GM19043 (cell line): Measurements from ENCODE around the gene TAGLN.

Experiments used
- ATAC-seq: cut with Tn5 transposase; IDR thresholded peaks from one replicate; pipeline ENCODE4 v1.9.1; 2021; ENCODE audit warnings: low read depth; ENCODE audit not compliant: unreplicated experiment

TAGLN gene

DNA sequence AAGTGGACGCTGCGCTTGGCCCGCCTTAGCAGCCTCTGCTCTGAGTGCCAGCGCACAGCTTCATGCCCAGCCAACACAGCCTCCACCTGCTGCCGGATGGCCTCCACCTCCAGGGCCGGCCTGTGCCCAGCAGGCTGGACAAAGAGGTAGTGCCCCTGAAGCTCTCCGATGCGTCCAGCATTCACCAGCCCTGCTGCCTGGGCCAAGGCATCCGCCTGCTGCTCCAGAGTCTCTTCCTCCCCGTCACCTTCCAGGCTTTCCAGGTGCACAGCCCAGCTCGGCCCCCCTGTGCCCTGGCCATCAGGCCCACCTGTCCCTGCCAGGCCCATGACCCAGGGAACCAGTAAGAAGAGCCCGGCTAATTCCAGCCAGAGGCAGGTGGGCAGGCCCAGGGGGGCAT, 30.2 kb downstream of the TAGLN start:
- no peak for ATAC-seq

DNA sequence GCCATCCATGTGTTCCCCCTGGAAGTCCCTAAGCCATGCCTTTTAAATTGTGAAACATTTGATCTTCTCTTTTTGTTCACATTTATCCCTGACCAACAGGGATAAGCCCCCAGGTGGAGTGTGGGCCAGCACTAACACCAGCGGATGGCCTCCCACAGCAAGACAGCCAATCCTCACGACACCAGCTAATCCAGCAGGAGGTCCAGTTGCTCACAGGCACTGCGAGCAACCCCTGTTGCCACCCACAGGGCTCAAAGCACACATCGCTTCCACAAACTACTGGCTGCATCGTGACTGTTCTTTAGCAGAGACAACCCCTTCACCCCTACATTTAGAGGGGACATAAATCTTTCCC, 30.7 kb downstream of the TAGLN start:
- ATAC-seq: no peak

DNA sequence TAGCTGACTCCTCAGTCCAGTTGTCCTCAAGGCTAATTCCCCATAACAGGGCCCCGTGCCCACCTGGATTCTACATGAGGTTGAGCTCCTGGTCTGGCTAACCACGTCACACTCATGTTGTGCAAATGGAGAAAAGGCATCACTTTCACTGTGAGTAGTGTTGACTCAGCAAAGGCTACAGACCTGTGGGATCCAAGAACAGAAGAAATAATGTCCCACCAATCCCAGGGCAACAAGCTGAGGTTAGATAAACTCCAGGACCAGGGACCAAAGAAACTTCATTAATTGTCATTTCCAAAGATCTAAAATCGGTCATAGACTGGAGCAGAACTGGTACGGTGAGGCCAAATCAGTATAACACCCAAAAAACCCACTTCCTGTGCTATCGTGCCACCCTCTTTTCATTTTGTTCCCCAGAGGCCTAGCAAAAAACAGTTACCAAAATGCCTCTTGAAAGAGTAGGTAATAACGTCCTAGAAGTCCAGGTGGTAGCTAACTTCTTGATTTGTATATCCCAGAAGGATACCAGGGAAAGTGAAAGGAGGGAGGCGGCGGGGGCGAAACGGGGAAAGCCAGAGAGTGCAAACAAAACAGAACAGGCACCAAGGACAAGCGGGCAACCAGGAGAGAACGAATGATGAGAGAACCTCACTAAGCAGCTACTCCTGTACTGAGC, 31.3 kb downstream of the TAGLN start:
- no peak for ATAC-seq

DNA sequence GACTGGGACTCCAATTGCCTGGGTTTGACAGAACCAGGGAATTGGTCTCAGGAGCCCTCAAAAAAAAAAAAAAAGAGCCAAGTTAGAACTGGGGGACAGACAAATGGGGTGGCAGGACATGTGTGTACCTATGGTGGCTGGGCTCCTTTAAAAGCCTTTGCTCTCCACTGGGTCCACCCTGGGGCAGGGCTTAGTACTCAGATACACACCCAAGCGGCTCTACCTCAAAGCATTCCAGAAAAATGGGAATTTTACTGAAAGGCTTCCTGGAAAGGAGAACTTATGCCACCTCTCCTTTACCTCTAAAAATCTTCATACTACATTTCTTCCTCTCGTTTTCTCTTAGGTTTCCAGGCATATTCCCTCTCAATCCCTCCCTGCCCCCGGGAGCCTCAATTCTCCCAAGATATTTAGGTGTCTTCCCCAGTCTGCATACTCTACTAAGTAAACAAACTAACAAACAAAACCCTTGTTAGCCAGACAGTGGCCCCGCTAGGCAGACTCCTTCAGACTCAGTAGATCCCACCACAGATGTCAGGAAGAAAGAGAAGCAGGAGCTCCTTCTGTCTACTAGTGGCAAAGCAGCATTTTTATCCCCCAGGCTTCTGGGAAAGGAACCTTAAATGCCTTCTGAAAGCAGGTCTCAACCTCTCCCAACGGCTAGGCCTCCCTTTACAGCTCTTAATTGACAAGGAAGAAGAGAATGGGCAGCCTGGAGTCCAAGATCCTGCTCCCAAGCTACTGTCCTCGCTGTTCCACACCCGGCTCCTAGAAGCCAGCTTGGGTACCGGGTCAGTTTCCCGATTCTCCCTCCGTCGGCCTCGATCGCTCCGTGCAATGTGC, 32.0 kb downstream of the TAGLN start:
- ATAC-seq: no peak

DNA sequence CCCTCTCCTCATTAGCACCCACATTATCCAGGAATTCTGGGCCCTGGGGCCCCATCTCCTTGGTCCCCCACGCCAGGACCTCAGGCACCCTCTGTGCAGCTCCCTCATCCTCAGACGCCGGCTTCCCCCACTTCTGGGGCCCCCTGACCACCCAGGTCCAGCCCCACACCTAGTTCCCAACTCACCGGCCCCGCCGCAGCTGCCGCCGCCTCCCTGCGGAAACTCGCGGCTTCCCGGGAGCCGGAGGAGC, 32.6 kb downstream of the TAGLN start, which contains the start of gene PCSK7:
Gene PCSK7 (minus strand): TSS at position 232 of the 250 bp plus-strand sequence. CDS start 2,229 bp downstream, outside the sequence.
- no peak for ATAC-seq

DNA sequence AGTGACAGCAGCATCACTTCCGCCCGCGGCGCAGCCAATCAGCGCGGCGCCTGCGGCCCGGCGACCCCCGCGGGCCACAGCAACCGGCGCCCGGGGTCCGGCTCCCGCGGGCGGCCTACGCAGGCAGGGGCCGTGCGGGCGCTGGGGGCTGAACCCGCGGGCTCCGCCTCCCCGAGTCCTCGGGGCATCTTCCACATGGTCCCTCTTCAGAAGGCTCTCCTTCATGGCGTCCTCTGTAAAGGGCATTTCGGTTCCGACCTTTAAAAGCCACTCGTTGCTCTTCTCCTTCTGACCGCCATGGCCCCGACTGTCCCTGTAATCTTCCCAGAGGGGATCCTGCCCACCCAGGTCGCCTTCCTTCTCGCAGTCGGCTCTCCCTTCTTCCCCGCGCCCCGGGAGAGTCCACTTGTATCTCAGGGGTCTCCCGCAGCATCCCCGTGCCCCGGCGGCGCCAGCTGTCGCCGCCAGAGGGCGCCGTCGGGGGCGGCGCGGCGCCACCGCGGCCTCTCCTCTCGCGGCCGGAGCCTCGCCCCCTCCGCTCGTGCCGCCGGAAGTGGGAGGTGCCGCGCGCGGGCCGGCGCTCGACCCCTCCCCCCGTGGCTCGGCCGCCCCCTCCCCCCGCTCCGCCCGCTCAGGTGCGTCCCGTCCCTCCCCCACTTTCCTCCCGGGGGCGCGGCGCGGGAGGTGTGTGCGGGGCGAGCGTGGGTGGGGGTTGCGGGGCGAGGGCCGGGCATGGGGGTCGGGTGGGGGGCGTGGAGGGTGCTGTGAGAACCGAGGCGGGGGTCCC, 33.1 kb downstream of the TAGLN start, which contains the start of gene RNF214:
Gene RNF214 (plus strand): TSS at position 580 of the 787 bp plus-strand sequence. CDS start 1,602 bp downstream, outside the sequence.
- peak; percentile 62 for ATAC-seq

DNA sequence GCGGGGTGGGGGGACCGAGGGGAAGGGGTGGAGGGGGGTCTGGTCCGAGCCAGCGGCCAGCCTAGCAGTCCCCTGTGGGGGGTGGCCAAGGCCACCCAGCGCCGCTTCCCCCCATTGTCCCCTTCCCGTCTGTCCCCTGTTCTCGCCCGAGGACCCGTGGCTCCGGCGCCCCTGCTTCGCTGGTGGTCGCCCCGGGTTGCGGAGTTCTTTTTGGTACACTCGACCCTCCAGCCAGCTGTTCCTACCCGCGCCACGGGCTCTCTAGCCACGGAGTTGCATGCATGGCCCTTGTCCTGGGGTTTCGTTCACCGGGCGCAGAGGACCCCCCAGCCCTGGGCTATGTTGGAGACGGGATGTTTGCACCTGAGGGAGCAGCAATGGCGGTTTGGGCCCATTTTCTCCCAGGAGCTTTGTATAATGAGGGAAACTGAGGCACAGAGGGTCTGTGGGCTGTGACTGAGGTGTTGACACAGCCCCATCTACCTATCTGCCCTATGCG, 33.8 kb downstream of the TAGLN start:
- ATAC-seq: no peak

DNA sequence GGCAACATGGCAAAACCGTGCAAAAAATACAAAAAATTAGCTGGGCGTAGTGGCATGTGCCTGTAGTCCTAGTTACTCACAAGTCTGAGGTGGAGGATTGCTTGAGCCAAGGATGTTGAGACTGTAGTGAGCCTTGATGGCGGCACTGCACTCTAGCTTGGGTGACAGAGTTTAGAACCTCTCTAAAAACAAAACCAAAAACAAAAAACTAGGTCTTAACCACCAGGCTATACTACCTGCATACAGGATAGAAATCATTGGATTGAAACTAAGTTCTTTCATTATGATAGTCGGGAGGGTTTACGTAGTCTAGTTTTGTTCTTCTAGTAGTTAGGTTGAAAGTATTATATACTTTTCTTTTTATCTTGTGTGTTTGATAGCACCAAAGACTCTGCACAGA, 39.1 kb downstream of the TAGLN start:
- ATAC-seq: no peak

DNA sequence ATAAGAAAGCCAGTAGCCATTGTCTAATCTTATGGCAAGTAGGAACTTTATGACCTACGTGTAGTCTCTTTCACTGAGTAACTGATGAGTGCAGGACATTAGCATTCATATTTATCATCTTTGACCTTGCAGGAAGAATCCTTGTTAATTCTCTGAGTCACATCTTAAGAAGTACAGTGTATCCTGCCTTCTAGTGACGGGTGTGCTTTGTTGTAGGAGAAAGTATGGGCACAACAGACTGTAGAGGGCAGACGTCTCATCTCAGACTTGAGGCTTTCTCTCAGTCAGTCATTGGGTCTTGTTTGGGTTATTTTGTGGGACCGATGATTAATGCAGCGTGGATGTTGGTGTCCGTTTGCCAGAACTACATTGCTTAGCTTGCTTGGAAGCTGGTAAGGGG, 40.1 kb downstream of the TAGLN start:
- no peak for ATAC-seq

DNA sequence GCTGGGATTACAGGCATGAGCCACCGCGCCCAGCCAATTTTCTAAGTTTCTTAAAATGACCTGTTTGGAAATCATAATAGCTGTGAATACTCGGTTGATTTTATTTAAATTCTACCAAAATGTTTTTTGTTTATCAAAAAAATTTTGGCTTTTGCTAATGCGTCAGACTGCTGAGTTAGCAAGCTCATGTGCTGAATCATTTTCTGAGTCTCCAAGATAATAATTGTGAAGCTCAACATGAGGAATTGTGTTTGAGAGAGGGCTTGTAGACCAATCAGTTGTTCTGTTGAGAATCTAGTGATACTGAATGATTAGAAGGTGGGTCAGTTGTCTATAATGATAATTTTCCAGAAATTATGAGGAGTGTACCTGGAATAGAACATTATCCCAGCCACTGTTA, 49.2 kb downstream of the TAGLN start:
- no peak for ATAC-seq

DNA sequence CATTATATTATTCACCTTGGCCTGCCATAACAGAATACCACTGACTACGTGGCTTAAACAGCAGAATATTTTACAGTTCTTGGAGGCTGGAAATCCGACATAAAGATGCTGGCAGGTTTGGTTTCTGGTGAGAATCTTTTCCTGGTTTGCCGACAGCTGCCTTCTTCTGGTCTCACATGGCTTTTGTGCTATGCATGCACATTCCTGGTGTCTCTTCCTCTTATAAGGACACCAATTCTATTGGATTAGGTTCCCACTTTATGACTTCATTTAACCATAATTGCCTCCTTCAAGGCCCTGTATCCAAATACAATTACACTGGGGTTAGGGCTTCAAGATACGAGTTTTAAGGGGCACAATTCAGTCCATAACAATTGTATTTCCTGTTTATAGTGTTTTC, 50.4 kb downstream of the TAGLN start:
- ATAC-seq: no peak

DNA sequence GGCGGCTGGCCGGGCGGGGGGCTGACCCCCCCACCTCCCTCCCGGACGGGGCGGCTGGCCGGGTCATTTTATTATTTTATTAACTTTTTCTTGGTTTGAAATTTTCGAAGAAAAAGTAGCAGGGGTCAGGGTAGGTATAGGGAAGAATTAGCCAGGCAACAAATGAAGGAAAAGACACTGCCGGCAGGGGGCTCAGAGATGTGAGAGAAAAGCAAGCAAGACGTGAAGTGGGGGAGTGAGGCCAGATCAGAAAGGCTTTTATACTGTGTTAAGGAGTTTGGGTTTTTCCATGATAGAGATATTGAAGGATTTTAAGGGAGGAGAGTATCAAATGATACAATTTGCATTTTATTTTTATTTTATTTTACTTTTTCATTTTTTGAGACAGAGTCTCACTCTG, 52.3 kb downstream of the TAGLN start:
- no peak for ATAC-seq

DNA sequence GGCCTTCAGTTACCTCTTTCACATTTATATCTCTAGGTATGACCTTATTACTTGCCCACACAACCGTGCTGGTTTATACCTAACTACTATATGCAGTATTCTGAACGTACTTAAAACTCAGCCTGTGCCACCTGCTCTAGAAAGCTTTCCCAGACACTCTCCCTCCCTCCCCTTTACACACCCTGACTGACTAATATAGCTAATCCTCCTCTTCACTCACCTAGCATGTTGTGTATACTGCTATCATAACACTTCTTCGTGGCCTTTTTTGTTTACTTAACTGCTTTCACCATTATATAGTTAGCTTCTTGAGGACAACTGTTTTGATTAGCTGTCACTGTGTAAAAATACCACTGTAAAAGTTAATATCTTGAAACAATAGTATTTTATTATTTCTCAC, 56.8 kb downstream of the TAGLN start:
- no peak for ATAC-seq

DNA sequence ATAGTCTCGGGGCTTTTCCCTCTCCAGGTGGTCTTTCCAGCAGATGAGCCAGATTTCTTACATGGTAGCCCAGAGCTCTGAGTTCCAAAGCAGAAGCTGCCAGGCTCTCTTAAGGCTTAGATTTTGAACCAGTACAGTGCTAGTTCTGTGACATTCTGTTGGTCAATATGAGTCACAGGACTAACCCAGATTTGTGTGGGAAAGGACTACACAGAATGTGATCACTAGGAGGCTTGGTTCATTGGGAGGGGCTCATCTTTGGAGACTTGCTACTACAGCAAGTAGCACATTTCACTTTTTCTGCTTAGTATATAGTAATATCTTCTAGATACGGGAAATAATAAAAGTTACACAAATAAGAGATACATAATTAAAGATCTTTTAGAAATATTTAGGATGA, 57.4 kb downstream of the TAGLN start:
- ATAC-seq: no peak
